Measurements from ENCODE around the gene GRK2.

The GRK2 gene

DNA sequence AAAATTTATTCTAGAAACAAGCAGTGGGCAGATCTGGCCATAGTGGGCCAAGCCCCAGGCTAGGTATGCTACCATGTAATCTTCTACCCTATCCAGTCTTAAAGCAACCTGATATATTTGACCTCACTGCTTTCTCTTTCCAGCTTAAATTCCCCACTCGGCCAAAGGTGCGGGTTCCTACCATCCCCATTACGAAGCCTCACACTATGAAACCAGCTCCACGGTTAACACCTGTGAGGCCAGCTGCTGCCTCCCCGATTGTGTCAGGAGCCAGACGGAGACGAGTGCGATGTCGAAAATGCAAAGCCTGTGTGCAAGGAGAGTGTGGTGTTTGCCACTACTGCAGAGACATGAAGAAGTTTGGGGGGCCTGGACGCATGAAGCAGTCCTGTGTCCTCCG is 21.2 kb upstream of the GRK2 start:
- no peak overlapping the region for H3K27ac ChIP-seq (ENCODE audit: low read length)
- H4K20me1 ChIP-seq (ENCODE audit: insufficient read depth, low read length), result peaks cover 57% of the 10 kb centered on the region
- H3K4me1 ChIP-seq (ENCODE audit: low read length), result peaks cover 21% of the 10 kb centered on the region
- H3K4me3 ChIP-seq (ENCODE audit: low read length), result no peak overlapping the region
- no peak overlapping the region for H2AFZ ChIP-seq (ENCODE audit: low read depth, low read length)
- no peaks in the 10 kb centered on the region for H3K27me3 ChIP-seq (ENCODE audit: low read depth, low read length)
- no peak overlapping the region for H3K9ac ChIP-seq (ENCODE audit: low read length)
- no peak overlapping the region for H3K4me2 ChIP-seq (ENCODE audit: low read length)
- H3K79me2 ChIP-seq (ENCODE audit: low read length), result peaks cover 92% of the 10 kb centered on the region
- TF ChIP-seq, protein P1, sequence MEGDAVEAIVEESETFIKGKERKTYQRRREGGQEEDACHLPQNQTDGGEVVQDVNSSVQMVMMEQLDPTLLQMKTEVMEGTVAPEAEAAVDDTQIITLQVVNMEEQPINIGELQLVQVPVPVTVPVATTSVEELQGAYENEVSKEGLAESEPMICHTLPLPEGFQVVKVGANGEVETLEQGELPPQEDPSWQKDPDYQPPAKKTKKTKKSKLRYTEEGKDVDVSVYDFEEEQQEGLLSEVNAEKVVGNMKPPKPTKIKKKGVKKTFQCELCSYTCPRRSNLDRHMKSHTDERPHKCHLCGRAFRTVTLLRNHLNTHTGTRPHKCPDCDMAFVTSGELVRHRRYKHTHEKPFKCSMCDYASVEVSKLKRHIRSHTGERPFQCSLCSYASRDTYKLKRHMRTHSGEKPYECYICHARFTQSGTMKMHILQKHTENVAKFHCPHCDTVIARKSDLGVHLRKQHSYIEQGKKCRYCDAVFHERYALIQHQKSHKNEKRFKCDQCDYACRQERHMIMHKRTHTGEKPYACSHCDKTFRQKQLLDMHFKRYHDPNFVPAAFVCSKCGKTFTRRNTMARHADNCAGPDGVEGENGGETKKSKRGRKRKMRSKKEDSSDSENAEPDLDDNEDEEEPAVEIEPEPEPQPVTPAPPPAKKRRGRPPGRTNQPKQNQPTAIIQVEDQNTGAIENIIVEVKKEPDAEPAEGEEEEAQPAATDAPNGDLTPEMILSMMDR (IDR thresholded peaks at IDR 0.05; ENCODE audit: low read depth, low read length), result no peak
- TF ChIP-seq EZH2phosphoT487 (IDR thresholded peaks at IDR 0.05; ENCODE audit: low read depth), result no peak
- H3K36me3 ChIP-seq (replicated peaks; ENCODE audit: low read depth, low read length), result peaks cover 81% of the 10 kb centered on the region
- no peaks in the 10 kb centered on the region for H3K9me3 ChIP-seq (ENCODE audit: insufficient read depth, low read length)

DNA sequence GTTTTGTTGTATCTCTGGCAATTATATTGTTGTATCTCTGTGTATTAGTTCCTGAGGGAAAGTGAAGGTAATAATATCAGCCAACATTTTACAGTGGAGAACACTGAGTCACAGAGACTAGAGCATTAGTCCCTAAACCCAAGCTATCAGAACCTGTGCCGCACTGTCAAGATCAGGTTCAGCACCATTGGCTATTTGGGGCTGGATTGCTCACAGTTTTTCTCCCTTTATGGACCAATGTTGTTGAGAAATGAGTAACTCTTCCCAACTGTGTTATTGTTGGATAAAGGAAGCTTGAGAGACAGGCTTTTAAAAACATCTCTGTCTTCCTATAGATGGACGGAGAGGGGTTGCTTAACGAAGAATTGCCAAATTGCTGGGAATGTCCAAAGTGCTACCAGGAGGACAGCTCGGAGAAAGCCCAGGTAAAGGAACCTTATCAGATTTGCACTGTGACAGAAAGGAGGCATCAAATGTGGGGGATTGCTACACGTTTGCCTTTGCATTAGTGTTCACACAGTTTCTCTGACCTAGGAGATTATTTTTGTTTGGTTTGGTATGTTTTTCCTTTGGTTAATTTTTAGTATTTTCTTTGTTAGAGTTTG is 18.2 kb upstream of the GRK2 start:
- H3K27me3 ChIP-seq (ENCODE audit: low read depth, low read length), result no peaks in the 10 kb centered on the region
- peaks cover 4% of the 10 kb centered on the region for H3K4me1 ChIP-seq (ENCODE audit: low read length)
- peaks cover 88% of the 10 kb centered on the region for H3K36me3 ChIP-seq (replicated peaks; ENCODE audit: low read depth, low read length)
- H3K79me2 ChIP-seq (ENCODE audit: low read length), result peaks cover 83% of the 10 kb centered on the region
- no peak overlapping the region for H3K4me3 ChIP-seq (ENCODE audit: low read length)
- no peaks in the 10 kb centered on the region for H3K9me3 ChIP-seq (ENCODE audit: insufficient read depth, low read length)
- no peak overlapping the region for H2AFZ ChIP-seq (ENCODE audit: low read depth, low read length)
- no peak overlapping the region for H3K9ac ChIP-seq (ENCODE audit: low read length)
- no peak for TF ChIP-seq EZH2phosphoT487 (IDR thresholded peaks at IDR 0.05; ENCODE audit: low read depth)
- TF ChIP-seq, protein P1 (IDR thresholded peaks at IDR 0.05; ENCODE audit: low read depth, low read length), result no peak
- no peak overlapping the region for H3K4me2 ChIP-seq (ENCODE audit: low read length)
- H4K20me1 ChIP-seq (ENCODE audit: insufficient read depth, low read length), result peaks cover 62% of the 10 kb centered on the region
- H3K27ac ChIP-seq (ENCODE audit: low read length), result no peak overlapping the region

DNA sequence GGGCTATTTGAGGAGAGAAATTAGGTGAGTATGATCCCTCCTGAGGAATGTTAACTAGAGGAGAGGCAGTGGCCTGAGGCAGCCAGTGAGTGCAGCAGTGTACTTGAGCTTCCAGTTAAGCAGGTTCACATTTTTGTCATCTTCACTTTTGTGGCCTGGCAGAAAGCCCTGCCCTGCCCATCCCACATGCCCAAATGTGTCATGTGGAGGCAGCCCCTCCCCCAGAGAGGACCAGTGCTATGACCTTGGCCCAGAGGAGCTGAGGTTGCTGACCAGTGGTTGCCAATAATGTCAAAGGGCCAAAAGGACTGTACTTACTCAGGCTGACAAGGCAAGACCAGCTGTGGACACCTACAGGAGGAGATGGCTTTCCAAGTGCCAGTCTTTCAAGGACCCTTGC is 17.6 kb upstream of the GRK2 start:
- Histone ChIP-seq H3K79me2 (ENCODE audit: low read length) (peaks cover 77% of the 10 kb centered on the region), H3K9ac (ENCODE audit: low read length) (no peak overlapping the region), H4K20me1 (ENCODE audit: insufficient read depth, low read length) (peaks cover 64% of the 10 kb centered on the region), H3K36me3 (replicated peaks; ENCODE audit: low read depth, low read length) (peaks cover 90% of the 10 kb centered on the region), H3K9me3 (ENCODE audit: insufficient read depth, low read length) (no peaks in the 10 kb centered on the region), H3K4me2 (ENCODE audit: low read length) (no peak overlapping the region), H3K27ac (ENCODE audit: low read length) (no peak overlapping the region), H2AFZ (ENCODE audit: low read depth, low read length) (no peak overlapping the region), H3K4me1 (ENCODE audit: low read length) (no peaks in the 10 kb centered on the region), H3K27me3 (ENCODE audit: low read depth, low read length) (no peaks in the 10 kb centered on the region), H3K4me3 (ENCODE audit: low read length) (no peak overlapping the region)
- TF ChIP-seq, protein P1 (IDR thresholded peaks at IDR 0.05; ENCODE audit: low read depth, low read length), result no peak
- no peak for TF ChIP-seq EZH2phosphoT487 (IDR thresholded peaks at IDR 0.05; ENCODE audit: low read depth)

DNA sequence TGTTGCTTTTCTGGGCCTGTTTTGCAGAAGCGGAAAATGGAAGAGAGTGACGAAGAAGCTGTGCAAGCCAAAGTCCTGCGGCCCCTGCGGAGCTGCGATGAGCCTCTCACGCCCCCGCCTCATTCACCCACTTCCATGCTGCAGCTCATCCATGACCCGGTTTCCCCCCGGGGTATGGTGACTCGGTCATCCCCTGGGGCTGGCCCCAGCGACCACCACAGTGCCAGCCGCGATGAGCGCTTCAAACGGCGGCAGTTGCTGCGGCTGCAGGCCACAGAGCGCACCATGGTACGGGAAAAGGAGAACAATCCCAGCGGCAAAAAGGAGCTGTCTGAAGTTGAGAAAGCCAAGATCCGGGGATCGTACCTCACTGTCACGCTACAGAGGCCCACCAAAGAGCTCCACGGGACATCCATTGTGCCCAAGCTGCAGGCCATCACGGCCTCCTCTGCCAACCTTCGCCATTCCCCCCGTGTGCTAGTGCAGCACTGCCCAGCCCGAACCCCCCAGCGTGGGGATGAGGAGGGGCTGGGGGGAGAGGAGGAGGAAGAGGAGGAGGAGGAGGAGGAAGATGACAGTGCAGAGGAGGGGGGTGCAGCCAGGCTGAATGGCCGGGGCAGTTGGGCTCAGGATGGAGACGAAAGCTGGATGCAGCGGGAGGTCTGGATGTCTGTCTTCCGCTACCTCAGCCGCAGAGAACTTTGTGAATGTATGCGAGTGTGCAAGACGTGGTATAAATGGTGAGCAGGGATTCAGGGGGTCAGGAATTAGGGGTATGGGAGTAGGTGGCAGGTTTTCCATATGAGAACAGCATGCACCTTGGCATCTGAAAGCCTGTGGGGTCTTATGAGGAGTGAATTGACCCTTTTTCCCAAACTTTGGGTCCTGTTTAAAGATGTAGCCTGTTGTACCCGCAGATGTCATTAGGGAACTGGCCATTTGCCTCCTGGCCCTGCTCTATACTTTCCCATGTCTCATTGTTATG is 15.9 kb upstream of the GRK2 start:
- no peak overlapping the region for H3K4me2 ChIP-seq (ENCODE audit: low read length)
- peaks cover 93% of the 10 kb centered on the region for H3K36me3 ChIP-seq (replicated peaks; ENCODE audit: low read depth, low read length)
- no peak for TF ChIP-seq EZH2phosphoT487 (IDR thresholded peaks at IDR 0.05; ENCODE audit: low read depth)
- TF ChIP-seq, protein P1 (IDR thresholded peaks at IDR 0.05; ENCODE audit: low read depth, low read length), result no peak
- no peak overlapping the region for H3K9ac ChIP-seq (ENCODE audit: low read length)
- H3K79me2 ChIP-seq (ENCODE audit: low read length), result peaks cover 61% of the 10 kb centered on the region
- no peak overlapping the region for H2AFZ ChIP-seq (ENCODE audit: low read depth, low read length)
- no peaks in the 10 kb centered on the region for H3K27me3 ChIP-seq (ENCODE audit: low read depth, low read length)
- H3K27ac ChIP-seq (ENCODE audit: low read length), result no peak overlapping the region
- no peak overlapping the region for H3K4me3 ChIP-seq (ENCODE audit: low read length)
- H3K4me1 ChIP-seq (ENCODE audit: low read length), result no peaks in the 10 kb centered on the region
- no peaks in the 10 kb centered on the region for H3K9me3 ChIP-seq (ENCODE audit: insufficient read depth, low read length)
- H4K20me1 ChIP-seq (ENCODE audit: insufficient read depth, low read length), result peaks cover 61% of the 10 kb centered on the region
